T-helper 2 cell (primary cell): ENCODE results near the gene ATG4D.
A peak's percentile ranks its signal among the peaks of the same experiment; 100 is the strongest.

Experiments
- DNase-seq, 5 experiments: peaks; one replicate each; pipeline versions ENCODE4 v3.0.0 to v3.0.0-alpha.2; 2012 to 2022
- total RNA-seq, 2 donors: gene quantifications; one replicate each; lab custom pipeline; 2026; lab: John Stamatoyannopoulos, UW

ATG4D gene
- total RNA-seq, result 34.1 to 48.9 reads per million in 2 donors

DNA sequence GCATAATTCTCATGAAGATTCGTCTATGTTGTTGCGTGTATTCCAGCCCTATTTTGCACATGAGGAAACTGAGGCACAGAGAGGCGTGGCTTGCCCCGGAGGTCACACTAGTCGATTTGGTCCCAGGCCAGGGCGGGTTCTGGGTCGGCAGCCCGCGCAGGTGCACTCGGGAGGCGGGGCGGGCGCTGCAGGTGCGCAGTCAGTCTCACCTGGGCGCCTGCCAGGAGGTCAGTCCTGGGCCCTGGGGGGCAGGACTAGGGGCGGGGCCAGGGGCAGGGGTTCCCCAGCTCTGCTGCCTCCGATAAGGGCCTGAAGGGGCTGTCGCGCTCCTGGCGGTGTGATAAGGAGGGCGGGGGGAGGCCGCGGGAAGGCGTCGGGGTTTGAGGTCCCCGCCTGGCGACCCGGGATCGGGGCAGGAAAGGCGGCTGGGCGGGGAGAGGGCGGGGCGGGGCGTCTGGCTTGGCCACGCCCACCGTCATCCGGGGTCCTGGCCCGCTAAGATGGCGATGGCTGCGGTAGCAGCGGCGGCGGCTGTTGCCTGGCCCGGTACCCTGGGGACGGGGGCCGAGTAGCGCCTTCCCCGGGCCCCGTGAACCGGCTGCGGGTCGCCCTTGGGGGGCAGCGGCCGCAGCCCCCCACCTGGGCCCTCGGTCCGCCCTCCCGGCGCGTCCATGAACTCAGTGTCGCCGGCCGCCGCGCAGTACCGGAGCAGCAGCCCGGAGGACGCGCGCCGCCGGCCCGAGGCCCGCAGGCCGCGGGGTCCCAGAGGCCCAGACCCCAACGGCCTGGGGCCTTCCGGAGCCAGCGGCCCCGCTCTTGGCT lies at the start of gene ATG4D:
ATG4D (plus strand) TSS at position 485 of the 822 bp plus-strand sequence; CDS start at position 672, 187 bp downstream.
- DNase-seq, result peak; percentile 64 to 82 (median 77)

- DNase-seq, result no peak
Measured at GRCh38 chr19:10497371-10497770, 46.3 kb upstream of the ATG4D start.

GRCh38 chr19:10499550-10500246 lies 44.0 kb upstream of the ATG4D start:
- no peak for DNase-seq

- DNase-seq, result no peak
Measured at GRCh38 chr19:10500247-10500592, 43.5 kb upstream of the ATG4D start.

- peak in 2 of 5 experiments; percentile 21 to 55 for DNase-seq
Measured at GRCh38 chr19:10501971-10502523, 41.7 kb upstream of the ATG4D start.

GRCh38 chr19:10502524-10503001 lies 41.1 kb upstream of the ATG4D start:
- DNase-seq, result peak; percentile 73 to 95 (median 81)

GRCh38 chr19:10503002-10503789 lies 40.5 kb upstream of the ATG4D start, which contains the start of gene KEAP1:
TSS of gene KEAP1 (minus strand) at chr19:10503356. CDS start at chr19:10500033, 3,323 bp downstream.
- DNase-seq, result peak in 3 of 5 experiments; percentile 9 to 48 (median 18)

- peak; percentile 46 to 85 (median 66) for DNase-seq
Measured at GRCh38 chr19:10505583-10506229, 38.0 kb upstream of the ATG4D start.

DNA sequence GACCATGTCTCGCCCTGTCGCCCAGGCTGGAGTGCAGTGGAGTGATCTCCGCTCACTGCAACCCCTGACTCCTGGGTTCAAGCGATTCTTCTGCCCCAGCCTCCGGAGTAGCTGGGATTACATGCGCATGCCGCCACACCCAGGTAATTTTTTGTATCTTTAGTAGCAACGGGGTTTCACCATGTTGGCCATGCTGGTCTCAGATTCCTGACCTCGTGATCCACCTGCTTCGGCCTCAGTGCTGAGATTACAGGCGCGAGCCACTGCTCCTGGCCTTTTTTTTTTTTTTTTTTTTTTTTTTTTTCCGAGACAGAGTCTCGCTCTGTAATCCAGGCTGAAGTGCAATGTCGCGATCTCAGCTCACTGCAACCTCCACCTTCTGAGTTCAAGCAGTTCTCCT lies 35.7 kb upstream of the ATG4D start:
- DNase-seq, result no peak

GRCh38 chr19:10508707-10509106 lies 35.0 kb upstream of the ATG4D start:
- DNase-seq, result peak in 2 of 5 experiments; percentile 35 to 53

DNA sequence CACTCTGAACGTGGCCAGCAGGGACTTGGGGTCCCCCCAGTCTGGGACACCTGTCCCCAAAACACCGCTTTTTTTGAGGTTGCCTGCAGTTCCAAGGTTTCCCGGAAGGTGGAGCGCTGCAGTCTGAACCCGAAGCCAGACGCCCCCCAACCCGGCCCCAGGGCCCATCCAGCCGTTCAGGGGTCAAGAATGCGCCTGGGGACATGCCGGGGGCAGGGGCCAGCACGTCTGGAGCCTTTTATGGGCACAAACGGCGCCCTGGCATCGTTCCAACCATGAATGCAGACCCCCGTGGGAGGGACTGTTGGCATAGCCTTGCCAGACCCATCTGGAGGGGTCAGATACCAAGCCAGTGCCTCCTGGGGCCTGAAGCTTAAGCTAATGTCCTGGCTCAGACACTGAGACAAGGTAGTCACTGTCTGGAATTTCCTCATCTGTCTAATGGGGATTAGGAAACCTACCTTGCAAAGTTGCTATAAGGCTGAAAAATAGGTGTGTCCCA lies 33.4 kb upstream of the ATG4D start:
- peak in 4 of 5 experiments; percentile 31 to 59 (median 38) for DNase-seq

DNA sequence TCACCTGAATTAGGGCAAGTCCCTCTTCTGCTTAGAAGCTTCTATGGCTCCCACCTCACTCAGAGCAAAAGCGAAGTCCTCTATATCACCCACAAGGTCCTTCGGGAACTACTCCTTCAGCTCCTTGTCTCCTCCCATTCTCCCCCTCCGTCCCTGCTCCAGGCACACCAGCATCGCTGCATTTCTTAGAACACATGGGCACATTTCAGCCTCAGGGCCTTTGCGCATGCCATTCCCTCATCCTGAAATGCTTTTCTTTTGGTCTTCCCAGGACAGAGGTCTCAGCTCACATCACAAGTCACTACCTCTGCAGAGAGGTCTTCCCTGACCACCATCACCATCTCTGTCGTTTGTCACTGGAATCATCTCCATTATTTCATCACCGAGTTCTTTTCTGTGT lies 30.5 kb upstream of the ATG4D start:
- no peak for DNase-seq

DNA sequence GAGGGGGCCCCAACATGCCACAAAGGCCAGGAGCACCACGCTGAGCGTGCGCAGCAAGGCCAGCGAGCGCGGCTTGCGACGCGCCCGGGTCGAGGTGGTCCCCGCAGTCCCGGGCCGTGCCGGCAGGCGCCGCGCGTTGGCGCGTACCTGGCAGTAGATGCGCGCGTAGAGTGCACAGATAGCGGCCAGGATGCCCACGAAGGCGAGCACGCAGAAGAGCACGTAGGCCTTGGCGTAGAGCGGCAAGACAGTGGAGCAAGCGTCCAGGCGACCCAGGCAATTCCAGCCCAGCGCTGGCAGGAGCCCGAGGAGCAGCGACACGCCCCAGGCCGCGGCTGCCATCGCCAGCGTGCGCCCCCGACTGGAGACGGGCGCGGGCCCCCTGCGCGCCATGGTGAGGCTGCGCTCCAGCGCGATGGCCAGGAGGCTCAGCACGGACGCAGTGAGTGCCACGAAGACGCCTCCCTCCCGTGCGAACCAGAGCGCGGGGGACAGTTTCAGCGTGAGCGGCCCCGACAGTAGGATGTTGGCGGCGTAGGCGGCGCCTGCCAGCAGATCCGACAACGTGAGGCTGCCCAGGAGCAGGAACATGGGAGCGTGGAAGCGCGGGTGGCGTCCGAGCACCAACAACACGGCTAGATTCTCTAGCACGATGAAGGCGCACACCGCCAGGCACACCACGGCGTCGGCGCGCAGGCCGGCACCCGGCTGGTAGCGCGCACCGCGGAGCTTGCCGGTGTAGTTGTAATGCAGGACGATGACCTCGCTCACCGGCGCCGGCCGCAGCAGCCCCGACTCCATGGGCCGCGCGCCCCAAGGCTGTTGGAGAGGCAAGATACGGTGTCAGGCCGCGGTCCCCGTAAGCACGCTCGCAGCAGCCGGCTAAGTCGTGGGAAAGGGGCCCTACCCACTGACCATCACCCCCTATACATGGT lies 29.2 kb upstream of the ATG4D start:
- DNase-seq, result peak in 1 of 5 experiments; percentile 69

- peak in 1 of 5 experiments; percentile 86 for DNase-seq
Measured at GRCh38 chr19:10516064-10516385, 27.7 kb upstream of the ATG4D start.

DNA sequence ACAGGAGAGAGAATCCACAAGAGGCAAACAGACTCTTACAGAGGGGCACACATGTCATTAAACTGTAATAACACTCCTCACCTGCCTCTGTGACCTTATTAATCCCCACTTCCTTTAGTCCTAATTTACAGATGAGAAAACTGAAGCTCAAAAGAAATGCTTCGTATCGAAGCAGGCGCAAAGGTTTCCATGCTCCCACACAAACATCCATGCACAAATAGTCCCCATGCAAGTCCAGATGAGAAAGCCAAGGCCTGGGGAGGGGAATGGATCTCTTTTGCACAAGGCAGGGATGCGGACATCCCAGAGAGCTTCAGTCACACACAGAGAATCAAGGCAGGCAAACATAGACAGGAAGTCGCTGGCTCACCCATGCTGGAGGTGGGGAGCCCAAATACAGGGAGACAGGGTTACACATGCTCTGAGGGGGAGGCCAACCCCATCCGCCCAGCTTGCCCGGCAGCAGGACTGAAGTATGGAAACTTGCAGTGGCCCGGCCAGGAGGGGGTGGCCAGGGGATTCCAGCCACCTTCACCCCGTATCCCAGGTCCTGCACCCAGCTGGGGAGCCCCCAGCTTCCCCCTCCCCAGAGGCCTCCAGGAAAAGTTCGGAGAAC lies 26.9 kb upstream of the ATG4D start:
- peak in 1 of 5 experiments; percentile 58 for DNase-seq

GRCh38 chr19:10517361-10517759 lies 26.3 kb upstream of the ATG4D start, which contains the start of gene S1PR5:
TSS of gene S1PR5 (minus strand) at chr19:10517447. CDS start at chr19:10515011, 2,436 bp downstream.
- DNase-seq, result no peak

DNA sequence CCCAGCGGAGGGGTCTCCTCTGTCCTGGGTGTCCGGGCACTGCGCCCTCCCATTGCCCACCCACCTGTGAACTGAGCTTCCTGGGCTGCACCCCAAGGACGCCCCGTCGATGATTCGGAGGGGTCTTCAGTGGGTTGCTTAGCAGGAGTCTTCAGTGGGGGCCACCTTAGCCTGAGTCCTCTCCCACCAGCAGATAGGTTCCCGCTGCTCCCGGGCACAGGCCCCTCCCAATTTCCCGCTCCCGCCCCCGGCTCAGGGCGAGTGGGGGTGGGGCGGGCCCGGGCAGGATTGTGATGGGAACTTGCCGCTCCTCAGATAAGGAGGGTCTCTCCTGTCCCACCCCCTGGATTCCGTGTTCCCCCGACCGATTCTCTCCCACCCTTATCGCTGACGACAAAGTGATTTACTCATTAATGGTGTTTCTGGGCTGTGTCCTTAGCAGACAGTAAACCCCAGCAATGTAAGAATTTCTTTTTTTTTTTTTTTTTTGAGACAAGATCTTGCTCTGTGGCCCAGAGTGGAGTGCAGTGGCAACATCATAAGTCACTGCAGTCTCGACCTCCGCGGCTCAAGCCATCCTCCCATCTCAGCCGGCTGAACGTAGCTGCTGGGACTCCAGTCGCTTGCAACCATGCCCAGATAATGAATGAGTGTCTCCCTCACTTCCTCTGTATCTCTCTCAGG lies 25.8 kb upstream of the ATG4D start:
- peak in 2 of 5 experiments; percentile 43 to 68 for DNase-seq

DNA sequence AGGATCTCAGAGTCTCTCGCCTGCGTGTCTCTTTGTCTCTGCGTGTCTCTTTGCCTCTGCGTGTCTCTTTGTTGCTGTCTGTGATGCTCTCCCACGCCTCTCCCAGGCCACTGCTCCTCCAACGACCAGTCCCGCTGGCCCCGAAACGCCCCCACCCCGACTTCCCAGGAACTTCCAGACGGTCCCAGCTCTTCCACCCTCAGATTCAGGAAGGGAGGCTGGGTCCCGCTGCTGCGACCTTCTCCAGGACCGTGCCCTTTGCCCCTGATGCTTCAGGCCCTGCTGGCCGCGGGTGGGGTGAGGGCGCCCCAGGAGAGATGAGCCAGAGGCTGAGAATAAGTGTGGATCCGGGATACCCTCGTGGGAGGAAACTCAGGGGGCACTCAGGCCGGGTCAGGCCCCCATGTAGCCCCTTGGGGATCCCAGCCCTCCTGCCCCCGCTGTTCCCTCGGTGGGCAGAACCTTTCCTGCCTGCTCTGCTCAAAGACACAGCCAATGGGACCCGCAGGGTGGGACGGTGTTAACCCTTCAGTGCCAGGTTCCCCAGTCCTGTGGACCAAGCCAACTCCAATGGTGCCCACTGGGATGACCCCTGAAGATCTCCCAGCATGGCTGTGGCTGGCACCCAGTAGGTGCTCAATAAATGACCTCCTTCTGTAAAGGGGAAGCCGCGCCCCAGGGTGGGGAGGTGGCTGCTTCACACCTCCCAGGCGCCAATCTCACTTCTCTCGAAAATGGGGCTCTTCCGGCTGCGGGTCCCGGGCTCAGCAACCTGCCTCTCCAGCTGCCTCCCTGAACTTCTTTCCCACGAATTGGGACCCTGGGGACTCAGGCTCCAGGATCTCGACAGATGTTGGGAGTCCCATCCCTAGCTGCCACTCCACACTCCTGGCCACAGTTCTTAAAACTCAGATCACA lies 25.0 kb upstream of the ATG4D start:
- peak in 1 of 5 experiments; percentile 69 for DNase-seq
